Frontal cortex (tissue), 1 donor: Measurements from ENCODE around the gene RADX. TPM values are rescaled to one million over a fixed set of nuclear protein-coding genes. Genes with fewer than 3 reads are reported as not detected.

Experiments used
- small RNA-seq: library from RNA; depleted of rRNA; stranded (forward); fragments of <200 nt; gene quantifications from one replicate; pipeline ENCODE3, GENCODE V24; 2014
- total RNA-seq: library from RNA; depleted of rRNA; stranded (reverse); fragments of >200 nt; gene quantifications from one replicate; pipeline ENCODE4 v1.2.3, GENCODE V29; 2014

Gene RADX
- total RNA-seq, 1 donor from 2014 or later, result 9.4 TPM

Small RNA genes lying within 50 kb of the gene (small RNA-seq; reads per million reads assigned to genes)
- gene AL590808.1 (not detected), gene MIR548AN (not detected)

Other genes starting within 250 kb of the RADX start
- gene RNF128, start 114.7 kb downstream of the RADX start, total RNA-seq, result 1.6 TPM
- gene TBC1D8B, start 190.7 kb downstream of the RADX start, total RNA-seq, result 0.41 TPM